HG03457 (cell line): ENCODE data around the gene XPNPEP3.
"Not testable (repeated sequence)": the region's sequence is repeated elsewhere in the genome, so short reads cannot be mapped to it uniquely, and the experiment has no call there.

Source experiments
- ATAC-seq: cut with Tn5 transposase; IDR thresholded peaks from one replicate; pipeline ENCODE4 v1.9.1; 2021; ENCODE audit warnings: moderate number of reproducible peaks; ENCODE audit not compliant: unreplicated experiment

The XPNPEP3 gene

GRCh38 chr22:40856513-40857308, at the start of gene XPNPEP3, which contains the start of gene ST13:
TSS of gene XPNPEP3 (plus strand) at chr22:40857148. CDS start at chr22:40857182, 34 bp downstream.
TSS of gene ST13 (minus strand) at chr22:40856639. CDS start at chr22:40856540, 99 bp downstream.
- peak; percentile 84 for ATAC-seq

GRCh38 chr22:40808018-40808841, 48.7 kb upstream of the XPNPEP3 start:
- no peak for ATAC-seq

- ATAC-seq = no peak
Measured at GRCh38 chr22:40813912-40814315, 43.0 kb upstream of the XPNPEP3 start.

- ATAC-seq = no peak
Measured at GRCh38 chr22:40817737-40818136, 39.2 kb upstream of the XPNPEP3 start.

- ATAC-seq = no peak
Measured at GRCh38 chr22:40818192-40818746, 38.7 kb upstream of the XPNPEP3 start.

- peak; percentile 57 for ATAC-seq
Measured at GRCh38 chr22:40818747-40819598, 38.0 kb upstream of the XPNPEP3 start, which contains the start of gene SLC25A17. TSS of gene SLC25A17 (minus strand) at chr22:40819346. CDS start at chr22:40819248, 98 bp downstream.

- ATAC-seq = no peak
Measured at GRCh38 chr22:40819599-40820140, 37.3 kb upstream of the XPNPEP3 start.

- no peak for ATAC-seq
Measured at GRCh38 chr22:40823426-40823825, 33.5 kb upstream of the XPNPEP3 start.

GRCh38 chr22:40826292-40826691, 30.7 kb upstream of the XPNPEP3 start:
- not testable (repeated sequence) for ATAC-seq

- no peak for ATAC-seq
Measured at GRCh38 chr22:40826984-40827741, 29.8 kb upstream of the XPNPEP3 start.

GRCh38 chr22:40829131-40829530, 27.8 kb upstream of the XPNPEP3 start:
- no peak for ATAC-seq

GRCh38 chr22:40834619-40835018, 22.3 kb upstream of the XPNPEP3 start:
- ATAC-seq = no peak

- ATAC-seq = no peak
Measured at GRCh38 chr22:40838486-40838885, 18.5 kb upstream of the XPNPEP3 start.

GRCh38 chr22:40844951-40845350, 12.0 kb upstream of the XPNPEP3 start:
- ATAC-seq = no peak

- ATAC-seq = not testable (repeated sequence)
Measured at GRCh38 chr22:40845816-40846215, 11.1 kb upstream of the XPNPEP3 start.

- ATAC-seq = no peak
Measured at GRCh38 chr22:40853333-40853732, 3.6 kb upstream of the XPNPEP3 start.

- ATAC-seq = no peak
Measured at GRCh38 chr22:40853961-40854360, 3.0 kb upstream of the XPNPEP3 start.

- ATAC-seq = no peak
Measured at GRCh38 chr22:40855071-40855978, 1.6 kb upstream of the XPNPEP3 start.
